ENCODE data around the gene JARID2. TPM values are rescaled to one million over a fixed set of nuclear protein-coding genes. Genes with fewer than 3 reads are reported as not detected.

Gene JARID2
- total RNA-seq, 1 experiment from 2014 or later: 23.6 TPM

DNA sequence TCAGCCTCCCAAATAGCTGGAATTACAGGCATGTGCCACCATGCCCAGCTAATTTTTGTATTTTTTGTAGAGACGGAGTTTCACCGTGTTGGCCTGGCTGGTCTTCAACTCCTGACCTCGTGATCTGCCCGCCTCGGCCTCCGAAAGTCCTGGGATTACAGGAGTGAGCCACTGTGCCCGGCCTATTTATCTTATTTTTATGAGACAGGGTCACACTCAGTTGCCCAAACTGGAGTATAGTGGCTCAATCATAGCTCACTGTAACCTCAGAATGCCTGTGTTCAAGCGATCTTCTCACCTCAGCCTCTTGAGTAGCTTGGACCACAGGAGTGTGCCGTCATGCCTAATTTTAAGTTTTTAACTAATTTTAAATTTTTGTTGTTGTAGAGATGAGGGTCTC, 114.4 kb downstream of the JARID2 start:
- POLR2A ChIA-PET: no interaction called here
- no TSS peak for BruUV-seq (replicated peaks)

More for the DNA sequence above, 114.4 kb downstream of the JARID2 start:
- Histone ChIP-seq H3K79me2 (ENCODE audit: insufficient read depth, low read length) (peaks cover 81% of the 10 kb centered on the region), H3K4me3 (replicated peaks in 1 of 2; ENCODE audit: low read depth in 1 of 2, low read length in 2 of 2) (no peak overlapping the region), H3K9me3 (ENCODE audit: control insufficient read depth in 1 of 2, insufficient read depth in 1 of 2, low read depth in 1 of 2, low read length in 2 of 2) (no peaks in the 10 kb centered on the region), H3K9me2 (ENCODE audit: insufficient read depth) (no peaks in the 10 kb centered on the region), H3K9ac (ENCODE audit: low read length) (no peak overlapping the region), H3K4me1 (ENCODE audit: control insufficient read depth in 1 of 2, insufficient read depth in 2 of 2, low read length in 2 of 2) (peaks cover 0 to 20% of the 10 kb centered on the region in 2 experiments; a peak in 1 of 4 replicates), H3K4me2 (ENCODE audit: low read length) (no peak overlapping the region), H3K27me3 (ENCODE audit: insufficient read depth, low read length) (no peaks in the 10 kb centered on the region), H3K27ac (ENCODE audit: low read depth, low read length) (no peak overlapping the region), H4K20me1 (ENCODE audit: insufficient read depth) (no peaks in the 10 kb centered on the region), H2AFZ (ENCODE audit: low read depth, low read length, poor library complexity, severe bottlenecking) (no peak overlapping the region), H3K36me3 (ENCODE audit: control insufficient read depth in 1 of 2, insufficient read depth in 2 of 2, low read length in 2 of 2) (no peaks in the 10 kb centered on the region)
- ATAC-seq (no peak), DNase-seq (ENCODE audit: low read depth, low spot score) (no peak)
- CTCF ChIA-PET: no interaction called here
- TF ChIP-seq JUND (IDR thresholded peaks at IDR 0.05) (no peak), ZNF274 (IDR thresholded peaks at IDR 0.05; ENCODE audit: low read depth, low read length) (no peak), CEBPB (IDR thresholded peaks at IDR 0.05; ENCODE audit: low read depth) (no peak), SRF (IDR thresholded peaks at IDR 0.05; ENCODE audit: low read depth) (no peak), REST (IDR thresholded peaks at IDR 0.05; ENCODE audit: low read depth) (no peak), POLR2A (IDR thresholded peaks at IDR 0.05; ENCODE audit: borderline replicate concordance, extremely low read depth, insufficient read depth, insufficient read length) (no peak), EZH2phosphoT487 (IDR thresholded peaks at IDR 0.05; ENCODE audit: borderline replicate concordance) (no peak), ATF3 (IDR thresholded peaks at IDR 0.05) (no peak), ELF1 (IDR thresholded peaks at IDR 0.05; ENCODE audit: borderline replicate concordance, low read depth) (no peak), EZH2 (IDR thresholded peaks at IDR 0.05) (no peak), CBX3 (IDR thresholded peaks at IDR 0.05; ENCODE audit: low read depth) (no peak), SP1 (IDR thresholded peaks at IDR 0.05; ENCODE audit: low read depth) (no peak), CTCF (IDR thresholded peaks at IDR 0.05 in 2 of 3, conservative IDR thresholded peaks at IDR 0.05 in 1 of 3; ENCODE audit: borderline replicate concordance in 1 of 3, insufficient read depth in 1 of 3, low read depth in 2 of 3, low read length in 2 of 3) (no peak), MAX (IDR thresholded peaks at IDR 0.05) (no peak), TCF7L2 (IDR thresholded peaks at IDR 0.05; ENCODE audit: borderline replicate concordance, extremely low read depth, insufficient read depth, insufficient read length) (no peak), SIN3A (IDR thresholded peaks at IDR 0.05; ENCODE audit: low read depth) (no peak), EGR1 (IDR thresholded peaks at IDR 0.05; ENCODE audit: low read depth) (no peak), YY1 (IDR thresholded peaks at IDR 0.05; ENCODE audit: extremely low read depth, insufficient replicate concordance, low read depth, low read length) (no peak)
- TF ChIP-seq, protein P1, sequence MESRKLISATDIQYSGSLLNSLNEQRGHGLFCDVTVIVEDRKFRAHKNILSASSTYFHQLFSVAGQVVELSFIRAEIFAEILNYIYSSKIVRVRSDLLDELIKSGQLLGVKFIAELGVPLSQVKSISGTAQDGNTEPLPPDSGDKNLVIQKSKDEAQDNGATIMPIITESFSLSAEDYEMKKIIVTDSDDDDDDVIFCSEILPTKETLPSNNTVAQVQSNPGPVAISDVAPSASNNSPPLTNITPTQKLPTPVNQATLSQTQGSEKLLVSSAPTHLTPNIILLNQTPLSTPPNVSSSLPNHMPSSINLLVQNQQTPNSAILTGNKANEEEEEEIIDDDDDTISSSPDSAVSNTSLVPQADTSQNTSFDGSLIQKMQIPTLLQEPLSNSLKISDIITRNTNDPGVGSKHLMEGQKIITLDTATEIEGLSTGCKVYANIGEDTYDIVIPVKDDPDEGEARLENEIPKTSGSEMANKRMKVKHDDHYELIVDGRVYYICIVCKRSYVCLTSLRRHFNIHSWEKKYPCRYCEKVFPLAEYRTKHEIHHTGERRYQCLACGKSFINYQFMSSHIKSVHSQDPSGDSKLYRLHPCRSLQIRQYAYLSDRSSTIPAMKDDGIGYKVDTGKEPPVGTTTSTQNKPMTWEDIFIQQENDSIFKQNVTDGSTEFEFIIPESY (IDR thresholded peaks at IDR 0.05; ENCODE audit: extremely low read depth, insufficient replicate concordance, low read length): no peak
- intact Hi-C loops (cut with micrococcal nuclease): no loop called here
- RAD21 ChIA-PET (ENCODE audit: low non-redundant PET in 1 of 2, low total read pairs in 2 of 2, uncharacterized antibody in 2 of 2, unreplicated experiment in 2 of 2): no interaction called here
